WTC11 (cell line): Measurements from ENCODE around the gene CXCL12. TPM values are rescaled to one million over a fixed set of nuclear protein-coding genes. Genes with fewer than 3 reads are reported as not detected.

ENCODE experiments used
- CBFB ChIP-seq: sonication (generic); formaldehyde crosslinking; IDR thresholded peaks from 2 replicates; pipeline ENCODE4 v1.8.1; 2022; ENCODE audit warnings: mild to moderate bottlenecking, low read depth, missing genetic modification reagents
- CREB1 ChIP-seq: sonication (generic); formaldehyde crosslinking; IDR thresholded peaks from 2 replicates; pipeline ENCODE4 v1.8.0; 2023; ENCODE audit warnings: mild to moderate bottlenecking, missing genetic modification reagents
- ELF4 ChIP-seq: sonication (generic); formaldehyde crosslinking; IDR thresholded peaks from 2 replicates; pipeline ENCODE4 v1.8.1; 2022; ENCODE audit warnings: low read depth, mild to moderate bottlenecking, moderate library complexity, missing genetic modification reagents
- ESRRA ChIP-seq: sonication (generic); formaldehyde crosslinking; IDR thresholded peaks from 2 replicates; pipeline ENCODE4 v1.8.1; 2022; ENCODE audit warnings: mild to moderate bottlenecking, missing genetic modification reagents, borderline replicate concordance
- GTF2I ChIP-seq: fragments of 250-450 bp; sonication (Bioruptor Pico); conservative IDR thresholded peaks from 2 replicates; pipeline ENCODE4 v1.4.0; 2021; ENCODE audit warnings: mild to moderate bottlenecking
- JUN ChIP-seq: sonication (generic); formaldehyde crosslinking; IDR thresholded peaks from 2 replicates; pipeline ENCODE4 v1.8.0; 2023; ENCODE audit warnings: mild to moderate bottlenecking, missing genetic modification reagents
- MYBL2 ChIP-seq: sonication (generic); formaldehyde crosslinking; IDR thresholded peaks from 2 replicates; pipeline ENCODE4 v1.8.1; 2023; ENCODE audit warnings: mild to moderate bottlenecking, moderate library complexity, missing genetic modification reagents
- NFATC4 ChIP-seq: fragments of 250-450 bp; sonication (Bioruptor Pico); IDR thresholded peaks from 2 replicates; pipeline ENCODE4 v1.9.0; 2021; ENCODE audit warnings: mild to moderate bottlenecking
- NFYB ChIP-seq: sonication (generic); formaldehyde crosslinking; conservative IDR thresholded peaks from 2 replicates; pipeline ENCODE4 v1.8.0; 2022; ENCODE audit warnings: low read depth, missing genetic modification reagents
- RORB ChIP-seq: fragments of 250-450 bp; sonication (Bioruptor Pico); IDR thresholded peaks from 2 replicates; pipeline ENCODE4 v1.9.0; 2021; ENCODE audit warnings: mild to moderate bottlenecking
- TEAD4 ChIP-seq: sonication (generic); formaldehyde crosslinking; IDR thresholded peaks from 2 replicates; pipeline ENCODE4 v1.8.0; 2022; ENCODE audit warnings: mild to moderate bottlenecking, missing genetic modification reagents
- ZNF121 ChIP-seq: sonication (generic); formaldehyde crosslinking; IDR thresholded peaks from 2 replicates; pipeline ENCODE4 v1.8.0; 2023; ENCODE audit warnings: missing genetic modification reagents
- ZNF138 ChIP-seq: sonication (generic); formaldehyde crosslinking; conservative IDR thresholded peaks from 2 replicates; pipeline ENCODE4 v1.8.1; 2022; ENCODE audit warnings: mild to moderate bottlenecking, moderate library complexity, missing genetic modification reagents
- ZNF263 ChIP-seq: sonication (generic); formaldehyde crosslinking; IDR thresholded peaks from 2 replicates; pipeline ENCODE4 v1.8.1; 2022; ENCODE audit warnings: low read depth, mild to moderate bottlenecking, moderate library complexity, missing genetic modification reagents
- ZNF671 ChIP-seq: fragments of 250-450 bp; sonication (Bioruptor Pico); IDR thresholded peaks from 2 replicates; pipeline ENCODE4 v1.8.0; 2021; ENCODE audit warnings: mild to moderate bottlenecking
- total RNA-seq: library from RNA; stranded (reverse); gene quantifications from 3 replicates; pipeline ENCODE4 v1.2.3, GENCODE V29; 2021
- TF ChIP-seq, protein P1 (sequence below): fragments of 250-450 bp; sonication (Bioruptor Pico); IDR thresholded peaks from 2 replicates; pipeline ENCODE4 v1.9.0; 2021; ENCODE audit warnings: mild to moderate bottlenecking
- TF ChIP-seq, protein P2 (sequence below): sonication (generic); formaldehyde crosslinking; IDR thresholded peaks from 2 replicates; pipeline ENCODE4 v1.8.1; 2023; ENCODE audit warnings: mild to moderate bottlenecking, missing genetic modification reagents
- TF ChIP-seq, protein P3 (sequence below): sonication (generic); formaldehyde crosslinking; IDR thresholded peaks from 2 replicates; pipeline ENCODE4 v1.8.0; 2022; ENCODE audit warnings: missing genetic modification reagents
- TF ChIP-seq, protein P4 (sequence below): fragments of 250-450 bp; sonication (Bioruptor Pico); IDR thresholded peaks from 2 replicates; pipeline ENCODE4 v1.9.0; 2021; ENCODE audit warnings: mild to moderate bottlenecking, borderline replicate concordance
- TF ChIP-seq, protein P5 (sequence below): fragments of 200-600 bp; IDR thresholded peaks from 2 replicates; pipeline ENCODE4 v1.8.0; 2022; ENCODE audit warnings: antibody characterized with exemption
- TF ChIP-seq, protein P6 (sequence below): fragments of 250-450 bp; sonication (Bioruptor Pico); IDR thresholded peaks from 2 replicates; pipeline ENCODE4 v1.9.0; 2021; ENCODE audit warnings: mild to moderate bottlenecking
- TF ChIP-seq, protein P7 (sequence below): sonication (generic); formaldehyde crosslinking; IDR thresholded peaks from 2 replicates; pipeline ENCODE4 v1.8.0; 2022; ENCODE audit warnings: mild to moderate bottlenecking, missing genetic modification reagents

The CXCL12 gene
- total RNA-seq, 1 experiment from 2014 or later, result 52.4 TPM

DNA sequence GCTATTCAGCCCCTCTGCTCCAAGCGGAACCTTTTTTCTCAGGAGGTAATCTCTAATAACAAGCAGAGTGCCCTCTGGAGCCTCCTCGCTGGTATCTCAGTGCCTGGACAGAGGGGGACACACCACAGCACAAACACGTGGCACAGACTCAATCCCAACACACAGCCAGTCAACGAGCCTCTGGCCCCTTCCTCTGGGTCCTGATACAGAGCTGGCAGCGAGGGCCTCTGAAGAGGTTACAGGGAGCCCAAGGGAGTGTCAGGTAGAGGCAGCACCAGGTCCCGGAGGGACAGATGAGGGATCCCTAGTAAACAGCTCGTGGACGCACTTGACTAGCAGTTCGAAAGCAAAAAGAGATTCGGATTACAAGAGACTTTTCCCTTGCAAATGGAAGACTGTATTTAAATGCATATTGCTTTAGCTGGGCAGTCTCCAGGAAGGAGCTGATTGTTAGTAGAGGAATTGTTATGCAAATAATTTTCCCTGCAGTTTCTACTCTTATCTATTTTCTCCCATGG is 14.1 kb downstream of the CXCL12 start (continued):
- TF ChIP-seq, protein P1, sequence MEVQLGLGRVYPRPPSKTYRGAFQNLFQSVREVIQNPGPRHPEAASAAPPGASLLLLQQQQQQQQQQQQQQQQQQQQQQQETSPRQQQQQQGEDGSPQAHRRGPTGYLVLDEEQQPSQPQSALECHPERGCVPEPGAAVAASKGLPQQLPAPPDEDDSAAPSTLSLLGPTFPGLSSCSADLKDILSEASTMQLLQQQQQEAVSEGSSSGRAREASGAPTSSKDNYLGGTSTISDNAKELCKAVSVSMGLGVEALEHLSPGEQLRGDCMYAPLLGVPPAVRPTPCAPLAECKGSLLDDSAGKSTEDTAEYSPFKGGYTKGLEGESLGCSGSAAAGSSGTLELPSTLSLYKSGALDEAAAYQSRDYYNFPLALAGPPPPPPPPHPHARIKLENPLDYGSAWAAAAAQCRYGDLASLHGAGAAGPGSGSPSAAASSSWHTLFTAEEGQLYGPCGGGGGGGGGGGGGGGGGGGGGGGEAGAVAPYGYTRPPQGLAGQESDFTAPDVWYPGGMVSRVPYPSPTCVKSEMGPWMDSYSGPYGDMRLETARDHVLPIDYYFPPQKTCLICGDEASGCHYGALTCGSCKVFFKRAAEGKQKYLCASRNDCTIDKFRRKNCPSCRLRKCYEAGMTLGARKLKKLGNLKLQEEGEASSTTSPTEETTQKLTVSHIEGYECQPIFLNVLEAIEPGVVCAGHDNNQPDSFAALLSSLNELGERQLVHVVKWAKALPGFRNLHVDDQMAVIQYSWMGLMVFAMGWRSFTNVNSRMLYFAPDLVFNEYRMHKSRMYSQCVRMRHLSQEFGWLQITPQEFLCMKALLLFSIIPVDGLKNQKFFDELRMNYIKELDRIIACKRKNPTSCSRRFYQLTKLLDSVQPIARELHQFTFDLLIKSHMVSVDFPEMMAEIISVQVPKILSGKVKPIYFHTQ (CRISPR knock-in tag), result no peak
- TF ChIP-seq JUN (CRISPR knock-in tag) (no peak), ZNF671 (CRISPR knock-in tag) (no peak), ZNF138 (CRISPR knock-in tag) (no peak), NFATC4 (CRISPR knock-in tag) (no peak), CREB1 (CRISPR knock-in tag) (no peak), ESRRA (CRISPR knock-in tag) (no peak), ZNF263 (no peak), MYBL2 (CRISPR knock-in tag) (no peak), TEAD4 (CRISPR knock-in tag) (0 out of 2 replicates have a peak, but pooled peaks have one; percentile 28), ZNF121 (no peak), GTF2I (CRISPR knock-in tag) (no peak), NFYB (no peak), ELF4 (CRISPR knock-in tag) (no peak), CBFB (CRISPR knock-in tag) (no peak), RORB (no peak)
- TF ChIP-seq, protein P2, sequence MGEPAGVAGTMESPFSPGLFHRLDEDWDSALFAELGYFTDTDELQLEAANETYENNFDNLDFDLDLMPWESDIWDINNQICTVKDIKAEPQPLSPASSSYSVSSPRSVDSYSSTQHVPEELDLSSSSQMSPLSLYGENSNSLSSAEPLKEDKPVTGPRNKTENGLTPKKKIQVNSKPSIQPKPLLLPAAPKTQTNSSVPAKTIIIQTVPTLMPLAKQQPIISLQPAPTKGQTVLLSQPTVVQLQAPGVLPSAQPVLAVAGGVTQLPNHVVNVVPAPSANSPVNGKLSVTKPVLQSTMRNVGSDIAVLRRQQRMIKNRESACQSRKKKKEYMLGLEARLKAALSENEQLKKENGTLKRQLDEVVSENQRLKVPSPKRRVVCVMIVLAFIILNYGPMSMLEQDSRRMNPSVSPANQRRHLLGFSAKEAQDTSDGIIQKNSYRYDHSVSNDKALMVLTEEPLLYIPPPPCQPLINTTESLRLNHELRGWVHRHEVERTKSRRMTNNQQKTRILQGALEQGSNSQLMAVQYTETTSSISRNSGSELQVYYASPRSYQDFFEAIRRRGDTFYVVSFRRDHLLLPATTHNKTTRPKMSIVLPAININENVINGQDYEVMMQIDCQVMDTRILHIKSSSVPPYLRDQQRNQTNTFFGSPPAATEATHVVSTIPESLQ (CRISPR knock-in tag), result no peak
- TF ChIP-seq, protein P3, sequence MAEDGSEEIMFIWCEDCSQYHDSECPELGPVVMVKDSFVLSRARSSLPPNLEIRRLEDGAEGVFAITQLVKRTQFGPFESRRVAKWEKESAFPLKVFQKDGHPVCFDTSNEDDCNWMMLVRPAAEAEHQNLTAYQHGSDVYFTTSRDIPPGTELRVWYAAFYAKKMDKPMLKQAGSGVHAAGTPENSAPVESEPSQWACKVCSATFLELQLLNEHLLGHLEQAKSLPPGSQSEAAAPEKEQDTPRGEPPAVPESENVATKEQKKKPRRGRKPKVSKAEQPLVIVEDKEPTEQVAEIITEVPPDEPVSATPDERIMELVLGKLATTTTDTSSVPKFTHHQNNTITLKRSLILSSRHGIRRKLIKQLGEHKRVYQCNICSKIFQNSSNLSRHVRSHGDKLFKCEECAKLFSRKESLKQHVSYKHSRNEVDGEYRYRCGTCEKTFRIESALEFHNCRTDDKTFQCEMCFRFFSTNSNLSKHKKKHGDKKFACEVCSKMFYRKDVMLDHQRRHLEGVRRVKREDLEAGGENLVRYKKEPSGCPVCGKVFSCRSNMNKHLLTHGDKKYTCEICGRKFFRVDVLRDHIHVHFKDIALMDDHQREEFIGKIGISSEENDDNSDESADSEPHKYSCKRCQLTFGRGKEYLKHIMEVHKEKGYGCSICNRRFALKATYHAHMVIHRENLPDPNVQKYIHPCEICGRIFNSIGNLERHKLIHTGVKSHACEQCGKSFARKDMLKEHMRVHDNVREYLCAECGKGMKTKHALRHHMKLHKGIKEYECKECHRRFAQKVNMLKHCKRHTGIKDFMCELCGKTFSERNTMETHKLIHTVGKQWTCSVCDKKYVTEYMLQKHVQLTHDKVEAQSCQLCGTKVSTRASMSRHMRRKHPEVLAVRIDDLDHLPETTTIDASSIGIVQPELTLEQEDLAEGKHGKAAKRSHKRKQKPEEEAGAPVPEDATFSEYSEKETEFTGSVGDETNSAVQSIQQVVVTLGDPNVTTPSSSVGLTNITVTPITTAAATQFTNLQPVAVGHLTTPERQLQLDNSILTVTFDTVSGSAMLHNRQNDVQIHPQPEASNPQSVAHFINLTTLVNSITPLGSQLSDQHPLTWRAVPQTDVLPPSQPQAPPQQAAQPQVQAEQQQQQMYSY (CRISPR knock-in tag), result no peak
- TF ChIP-seq, protein P4, sequence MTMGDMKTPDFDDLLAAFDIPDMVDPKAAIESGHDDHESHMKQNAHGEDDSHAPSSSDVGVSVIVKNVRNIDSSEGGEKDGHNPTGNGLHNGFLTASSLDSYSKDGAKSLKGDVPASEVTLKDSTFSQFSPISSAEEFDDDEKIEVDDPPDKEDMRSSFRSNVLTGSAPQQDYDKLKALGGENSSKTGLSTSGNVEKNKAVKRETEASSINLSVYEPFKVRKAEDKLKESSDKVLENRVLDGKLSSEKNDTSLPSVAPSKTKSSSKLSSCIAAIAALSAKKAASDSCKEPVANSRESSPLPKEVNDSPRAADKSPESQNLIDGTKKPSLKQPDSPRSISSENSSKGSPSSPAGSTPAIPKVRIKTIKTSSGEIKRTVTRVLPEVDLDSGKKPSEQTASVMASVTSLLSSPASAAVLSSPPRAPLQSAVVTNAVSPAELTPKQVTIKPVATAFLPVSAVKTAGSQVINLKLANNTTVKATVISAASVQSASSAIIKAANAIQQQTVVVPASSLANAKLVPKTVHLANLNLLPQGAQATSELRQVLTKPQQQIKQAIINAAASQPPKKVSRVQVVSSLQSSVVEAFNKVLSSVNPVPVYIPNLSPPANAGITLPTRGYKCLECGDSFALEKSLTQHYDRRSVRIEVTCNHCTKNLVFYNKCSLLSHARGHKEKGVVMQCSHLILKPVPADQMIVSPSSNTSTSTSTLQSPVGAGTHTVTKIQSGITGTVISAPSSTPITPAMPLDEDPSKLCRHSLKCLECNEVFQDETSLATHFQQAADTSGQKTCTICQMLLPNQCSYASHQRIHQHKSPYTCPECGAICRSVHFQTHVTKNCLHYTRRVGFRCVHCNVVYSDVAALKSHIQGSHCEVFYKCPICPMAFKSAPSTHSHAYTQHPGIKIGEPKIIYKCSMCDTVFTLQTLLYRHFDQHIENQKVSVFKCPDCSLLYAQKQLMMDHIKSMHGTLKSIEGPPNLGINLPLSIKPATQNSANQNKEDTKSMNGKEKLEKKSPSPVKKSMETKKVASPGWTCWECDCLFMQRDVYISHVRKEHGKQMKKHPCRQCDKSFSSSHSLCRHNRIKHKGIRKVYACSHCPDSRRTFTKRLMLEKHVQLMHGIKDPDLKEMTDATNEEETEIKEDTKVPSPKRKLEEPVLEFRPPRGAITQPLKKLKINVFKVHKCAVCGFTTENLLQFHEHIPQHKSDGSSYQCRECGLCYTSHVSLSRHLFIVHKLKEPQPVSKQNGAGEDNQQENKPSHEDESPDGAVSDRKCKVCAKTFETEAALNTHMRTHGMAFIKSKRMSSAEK (CRISPR knock-in tag), result no peak
- TF ChIP-seq, protein P5, sequence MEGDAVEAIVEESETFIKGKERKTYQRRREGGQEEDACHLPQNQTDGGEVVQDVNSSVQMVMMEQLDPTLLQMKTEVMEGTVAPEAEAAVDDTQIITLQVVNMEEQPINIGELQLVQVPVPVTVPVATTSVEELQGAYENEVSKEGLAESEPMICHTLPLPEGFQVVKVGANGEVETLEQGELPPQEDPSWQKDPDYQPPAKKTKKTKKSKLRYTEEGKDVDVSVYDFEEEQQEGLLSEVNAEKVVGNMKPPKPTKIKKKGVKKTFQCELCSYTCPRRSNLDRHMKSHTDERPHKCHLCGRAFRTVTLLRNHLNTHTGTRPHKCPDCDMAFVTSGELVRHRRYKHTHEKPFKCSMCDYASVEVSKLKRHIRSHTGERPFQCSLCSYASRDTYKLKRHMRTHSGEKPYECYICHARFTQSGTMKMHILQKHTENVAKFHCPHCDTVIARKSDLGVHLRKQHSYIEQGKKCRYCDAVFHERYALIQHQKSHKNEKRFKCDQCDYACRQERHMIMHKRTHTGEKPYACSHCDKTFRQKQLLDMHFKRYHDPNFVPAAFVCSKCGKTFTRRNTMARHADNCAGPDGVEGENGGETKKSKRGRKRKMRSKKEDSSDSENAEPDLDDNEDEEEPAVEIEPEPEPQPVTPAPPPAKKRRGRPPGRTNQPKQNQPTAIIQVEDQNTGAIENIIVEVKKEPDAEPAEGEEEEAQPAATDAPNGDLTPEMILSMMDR, result no peak
- TF ChIP-seq, protein P6, sequence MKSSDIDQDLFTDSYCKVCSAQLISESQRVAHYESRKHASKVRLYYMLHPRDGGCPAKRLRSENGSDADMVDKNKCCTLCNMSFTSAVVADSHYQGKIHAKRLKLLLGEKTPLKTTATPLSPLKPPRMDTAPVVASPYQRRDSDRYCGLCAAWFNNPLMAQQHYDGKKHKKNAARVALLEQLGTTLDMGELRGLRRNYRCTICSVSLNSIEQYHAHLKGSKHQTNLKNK (CRISPR knock-in tag), result no peak
- TF ChIP-seq, protein P7, sequence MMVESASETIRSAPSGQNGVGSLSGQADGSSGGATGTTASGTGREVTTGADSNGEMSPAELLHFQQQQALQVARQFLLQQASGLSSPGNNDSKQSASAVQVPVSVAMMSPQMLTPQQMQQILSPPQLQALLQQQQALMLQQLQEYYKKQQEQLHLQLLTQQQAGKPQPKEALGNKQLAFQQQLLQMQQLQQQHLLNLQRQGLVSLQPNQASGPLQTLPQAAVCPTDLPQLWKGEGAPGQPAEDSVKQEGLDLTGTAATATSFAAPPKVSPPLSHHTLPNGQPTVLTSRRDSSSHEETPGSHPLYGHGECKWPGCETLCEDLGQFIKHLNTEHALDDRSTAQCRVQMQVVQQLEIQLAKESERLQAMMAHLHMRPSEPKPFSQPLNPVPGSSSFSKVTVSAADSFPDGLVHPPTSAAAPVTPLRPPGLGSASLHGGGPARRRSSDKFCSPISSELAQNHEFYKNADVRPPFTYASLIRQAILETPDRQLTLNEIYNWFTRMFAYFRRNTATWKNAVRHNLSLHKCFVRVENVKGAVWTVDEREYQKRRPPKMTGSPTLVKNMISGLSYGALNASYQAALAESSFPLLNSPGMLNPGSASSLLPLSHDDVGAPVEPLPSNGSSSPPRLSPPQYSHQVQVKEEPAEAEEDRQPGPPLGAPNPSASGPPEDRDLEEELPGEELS (CRISPR knock-in tag), result peak; percentile 62; the same call in 1 of the 2 replicates
